IgD-negative memory B cell (primary cell): Measurements from ENCODE around the gene BAX. TPM values are rescaled to one million over a fixed set of nuclear protein-coding genes. Genes with fewer than 3 reads are reported as not detected.
"Not testable (repeated sequence)": the region's sequence is repeated elsewhere in the genome, so short reads cannot be mapped to it uniquely, and the experiment has no call there.

Source experiments
- H3K27ac Mint-ChIP-seq, 3 donors: one replicate each; pipeline ENCODE4 v1.8.0; 2020 to 2022; ENCODE audit warnings: mild to moderate bottlenecking in 3 of 3, mixed read lengths in 3 of 3, moderate library complexity in 1 of 3
- H3K27me3 Mint-ChIP-seq: one replicate; pipeline ENCODE4 v1.8.0; 2021; ENCODE audit warnings: mixed read lengths
- H3K36me3 Mint-ChIP-seq: one replicate; pipeline ENCODE4 v1.8.0; 2020; ENCODE audit warnings: mild to moderate bottlenecking, mixed read lengths
- H3K4me1 Mint-ChIP-seq, 3 donors: one replicate each; pipeline ENCODE4 v1.8.0; 2020 to 2022; ENCODE audit warnings: mixed read lengths in 3 of 3, mild to moderate bottlenecking in 1 of 3
- H3K4me3 Mint-ChIP-seq, 4 donors: one replicate each; pipeline ENCODE4 v1.8.0; 2020 to 2022; ENCODE audit warnings: mild to moderate bottlenecking in 4 of 4, mixed read lengths in 4 of 4, moderate library complexity in 3 of 4
- H3K9me3 Mint-ChIP-seq, 3 donors: one replicate each; pipeline ENCODE4 v1.8.0; 2020 to 2021; ENCODE audit warnings: mixed read lengths in 3 of 3, mild to moderate bottlenecking in 1 of 3
- polyA plus RNA-seq: library from polyadenylated mRNA; unstranded; fragments of 300-500 nt; fragmentation: Illumina TruSeq; gene quantifications from one replicate; pipeline ENCODE4 v1.2.3, GENCODE V29; 2021

BAX gene
- polyA plus RNA-seq: 101 TPM

DNA sequence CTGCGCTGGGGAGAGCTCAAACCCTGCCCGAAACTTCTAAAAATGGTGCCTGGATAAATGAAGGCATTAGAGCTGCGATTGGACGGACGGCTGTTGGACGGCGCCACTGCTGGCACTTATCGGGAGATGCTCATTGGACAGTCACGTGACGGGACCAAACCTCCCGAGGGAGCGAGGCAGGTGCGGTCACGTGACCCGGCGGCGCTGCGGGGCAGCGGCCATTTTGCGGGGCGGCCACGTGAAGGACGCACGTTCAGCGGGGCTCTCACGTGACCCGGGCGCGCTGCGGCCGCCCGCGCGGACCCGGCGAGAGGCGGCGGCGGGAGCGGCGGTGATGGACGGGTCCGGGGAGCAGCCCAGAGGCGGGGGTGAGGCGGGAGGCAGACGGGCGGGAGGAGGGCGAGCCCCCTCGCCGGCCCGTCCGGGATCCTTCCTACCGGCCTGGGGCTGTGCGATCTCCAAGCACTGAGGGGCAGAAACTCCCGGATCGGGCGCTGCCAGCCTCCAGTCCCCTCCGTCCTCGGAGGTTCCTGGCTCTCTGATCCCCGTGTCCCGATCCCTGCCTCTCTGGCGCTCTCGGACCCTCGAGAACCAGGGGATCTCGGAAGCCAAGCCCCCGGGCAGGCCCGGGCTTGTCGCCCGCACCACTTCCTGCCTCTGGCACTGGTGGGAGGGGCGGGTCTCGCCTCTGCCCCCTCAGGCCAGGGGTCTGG lies at the start of gene BAX:
BAX (plus strand) TSS at position 281 of the 713 bp plus-strand sequence; CDS start at position 335, 54 bp downstream.
- H3K27ac Mint-ChIP-seq: peak within 1 kb of the TSS; percentile 11 to 97 (median 83)
- H3K4me3 Mint-ChIP-seq: peak within 1 kb of the TSS; percentile 89 to 97 (median 91)
- H3K27me3 Mint-ChIP-seq: no peaks in the 10 kb centered on the region

GRCh38 chr19:48905664-48906063 lies 49.0 kb upstream of the BAX start:
- H3K27ac Mint-ChIP-seq: no peak overlapping the region
- peaks cover 10% of the 10 kb centered on the region for H3K36me3 Mint-ChIP-seq
- peaks cover 6 to 11% (median 10%) of the 10 kb centered on the region in 3 donors for H3K4me1 Mint-ChIP-seq
- H3K27me3 Mint-ChIP-seq: no peaks in the 10 kb centered on the region
- no peak overlapping the region for H3K4me3 Mint-ChIP-seq
- H3K9me3 Mint-ChIP-seq: no peaks in the 10 kb centered on the region

More for the DNA sequence above, at the start of gene BAX:
- H3K4me1 Mint-ChIP-seq: peaks cover 7 to 22% (median 9%) of the 10 kb centered on the region in 3 donors
- H3K36me3 Mint-ChIP-seq: peaks cover 5% of the 10 kb centered on the region
- no peaks in the 10 kb centered on the region for H3K9me3 Mint-ChIP-seq

GRCh38 chr19:48906324-48906723 lies 48.4 kb upstream of the BAX start:
- Mint-ChIP-seq H3K4me1 (peaks cover under 1 to 5% (median 4%) of the 10 kb centered on the region in 3 donors), H3K27me3 (no peaks in the 10 kb centered on the region), H3K27ac (peak overlapping the region in 1 of 3 donors; percentile 74), H3K9me3 (no peaks in the 10 kb centered on the region), H3K4me3 (no peak overlapping the region), H3K36me3 (peaks cover 9% of the 10 kb centered on the region)

DNA sequence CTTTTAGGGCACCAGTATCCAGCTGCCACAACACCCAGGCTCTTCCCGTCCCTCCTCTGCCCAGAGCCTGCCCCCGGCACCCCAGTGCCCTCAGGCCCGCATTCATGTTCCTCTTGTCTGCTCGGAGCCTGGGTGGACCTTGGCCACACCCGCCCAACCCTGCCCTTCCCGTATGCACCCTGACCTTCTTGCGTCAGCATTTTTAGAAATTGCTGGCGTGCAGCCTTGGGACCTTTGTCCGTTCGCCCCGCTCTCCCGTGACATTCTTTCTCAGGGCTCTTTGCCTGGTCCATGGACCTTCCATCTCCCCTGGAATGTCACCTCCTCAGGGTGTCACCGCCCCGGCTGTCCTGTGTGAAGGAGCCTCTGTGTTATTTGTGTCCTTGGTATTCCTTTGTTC lies 47.0 kb upstream of the BAX start:
- peak overlapping the region in 1 of 4 donors; percentile 54 for H3K4me3 Mint-ChIP-seq
- peaks cover 0 to 2% (median 0%) of the 10 kb centered on the region in 3 donors for H3K4me1 Mint-ChIP-seq
- H3K9me3 Mint-ChIP-seq: no peaks in the 10 kb centered on the region
- peak overlapping the region in 1 of 3 donors; percentile 63 for H3K27ac Mint-ChIP-seq
- peaks cover 9% of the 10 kb centered on the region for H3K36me3 Mint-ChIP-seq
- no peaks in the 10 kb centered on the region for H3K27me3 Mint-ChIP-seq

- not testable (repeated sequence) for H3K27ac Mint-ChIP-seq, H3K4me1 Mint-ChIP-seq, H3K4me3 Mint-ChIP-seq, H3K27me3 Mint-ChIP-seq, H3K9me3 Mint-ChIP-seq
- H3K36me3 Mint-ChIP-seq: peaks cover 15% of the 10 kb centered on the region
Measured at GRCh38 chr19:48909424-48910077, 45.1 kb upstream of the BAX start.

GRCh38 chr19:48910803-48911202 lies 43.9 kb upstream of the BAX start:
- H3K36me3 Mint-ChIP-seq: peaks cover 15% of the 10 kb centered on the region
- no peaks in the 10 kb centered on the region for H3K4me1 Mint-ChIP-seq
- no peaks in the 10 kb centered on the region for H3K27me3 Mint-ChIP-seq
- H3K27ac Mint-ChIP-seq: no peak overlapping the region
- H3K4me3 Mint-ChIP-seq: no peak overlapping the region
- no peaks in the 10 kb centered on the region for H3K9me3 Mint-ChIP-seq

DNA sequence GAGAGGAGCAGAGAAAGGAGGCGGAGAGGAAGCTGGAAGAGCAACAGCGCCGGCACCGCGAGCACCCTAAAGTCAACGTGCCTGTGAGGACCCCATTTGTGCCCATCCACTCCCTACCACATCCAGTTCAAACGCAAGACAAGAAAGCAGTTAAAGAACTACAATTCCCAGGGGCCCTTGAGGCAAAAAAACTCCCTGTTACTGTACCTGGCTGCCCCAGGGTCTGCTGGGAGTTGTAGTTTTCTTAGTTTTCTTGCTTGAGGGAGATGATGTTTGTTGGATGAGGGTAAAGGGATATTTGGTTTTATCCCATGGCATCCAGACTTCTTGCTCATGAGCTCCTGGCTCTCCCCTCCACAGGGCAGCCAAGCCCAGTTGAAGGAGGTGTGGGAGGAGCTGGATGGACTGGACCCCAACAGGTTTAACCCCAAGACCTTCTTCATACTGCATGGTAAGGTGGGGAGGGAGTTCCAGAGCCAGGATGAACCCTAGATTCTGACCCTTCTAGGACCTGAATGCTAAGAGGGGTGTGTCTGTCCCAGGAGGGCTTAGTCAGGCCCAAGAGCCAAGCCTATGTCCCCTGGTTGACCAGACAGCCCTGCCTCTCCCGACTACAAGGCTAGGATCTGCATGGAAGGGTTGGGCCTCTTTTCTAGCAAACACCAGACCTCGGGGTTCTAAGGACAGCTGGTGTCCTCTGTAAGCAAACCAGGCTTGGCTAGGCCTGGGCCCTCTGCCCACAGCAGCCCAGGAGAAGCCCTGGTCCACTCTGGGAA lies 41.4 kb upstream of the BAX start:
- Mint-ChIP-seq H3K4me1 (peaks cover 0 to 6% (median 4%) of the 10 kb centered on the region in 3 donors), H3K27ac (no peak overlapping the region), H3K9me3 (no peaks in the 10 kb centered on the region), H3K36me3 (peaks cover 9% of the 10 kb centered on the region), H3K27me3 (no peaks in the 10 kb centered on the region), H3K4me3 (peak overlapping the region in 1 of 4 donors; percentile 49)

DNA sequence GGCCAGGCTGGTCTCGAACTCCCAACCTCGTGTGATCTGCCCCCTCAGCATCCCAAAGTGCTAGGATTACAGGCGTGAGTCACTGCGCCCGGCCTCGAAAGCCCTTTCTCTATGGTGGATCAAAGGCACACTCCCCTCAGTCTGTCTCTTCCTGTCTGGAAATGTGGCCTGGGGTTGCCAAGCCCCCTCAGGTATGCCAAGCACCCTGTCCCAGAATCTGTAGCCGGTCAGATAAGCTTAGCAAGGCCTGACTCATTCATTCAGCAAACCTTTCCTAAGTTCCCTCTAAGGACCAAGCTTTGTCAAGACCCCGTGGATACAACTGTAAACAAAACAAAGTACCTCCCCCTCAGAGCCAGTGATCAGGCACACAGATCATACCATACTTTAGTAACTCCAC lies 40.5 kb upstream of the BAX start:
- Mint-ChIP-seq H3K27me3 (no peaks in the 10 kb centered on the region), H3K4me1 (peaks cover 0 to 6% (median 4%) of the 10 kb centered on the region in 3 donors), H3K4me3 (no peak overlapping the region), H3K36me3 (peaks cover 11% of the 10 kb centered on the region), H3K9me3 (no peaks in the 10 kb centered on the region), H3K27ac (no peak overlapping the region)

DNA sequence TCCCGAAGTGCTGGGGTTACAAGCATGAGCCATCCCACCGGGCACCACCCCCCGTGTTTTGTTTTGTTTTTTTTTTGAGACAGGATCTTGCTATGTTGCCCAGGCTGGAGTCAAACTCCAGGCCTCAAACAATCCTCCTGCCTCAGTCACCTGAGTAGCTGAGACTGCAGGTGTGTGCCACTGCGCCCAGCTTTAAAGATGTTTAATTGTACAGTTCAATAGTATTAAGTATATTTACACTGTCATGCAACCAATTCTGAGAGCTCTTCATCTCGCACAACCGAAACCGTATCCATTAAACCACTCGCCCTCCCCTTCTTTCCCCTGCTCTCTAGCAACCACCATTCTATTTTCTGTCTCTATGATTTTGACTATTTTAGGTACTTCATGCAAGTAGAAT lies 38.9 kb upstream of the BAX start:
- Mint-ChIP-seq H3K4me1 (peaks cover 0 to 6% (median 4%) of the 10 kb centered on the region in 3 donors), H3K4me3 (no peak overlapping the region), H3K27me3 (no peaks in the 10 kb centered on the region), H3K36me3 (peaks cover 11% of the 10 kb centered on the region), H3K9me3 (no peaks in the 10 kb centered on the region), H3K27ac (no peak overlapping the region)

GRCh38 chr19:48918071-48918470 lies 36.6 kb upstream of the BAX start:
- no peaks in the 10 kb centered on the region for H3K27me3 Mint-ChIP-seq
- H3K27ac Mint-ChIP-seq: peak overlapping the region in 2 of 3 donors; percentile 50 to 63
- peaks cover 4% of the 10 kb centered on the region for H3K36me3 Mint-ChIP-seq
- H3K9me3 Mint-ChIP-seq: no peaks in the 10 kb centered on the region
- peaks cover 0 to 6% (median 5%) of the 10 kb centered on the region in 3 donors for H3K4me1 Mint-ChIP-seq
- H3K4me3 Mint-ChIP-seq: no peak overlapping the region

- no peaks in the 10 kb centered on the region for H3K27me3 Mint-ChIP-seq
- H3K9me3 Mint-ChIP-seq: no peaks in the 10 kb centered on the region
- peak overlapping the region in 1 of 3 donors; percentile 62 for H3K27ac Mint-ChIP-seq
- H3K4me1 Mint-ChIP-seq: peaks cover 0 to 6% (median 6%) of the 10 kb centered on the region in 3 donors
- peaks cover 5% of the 10 kb centered on the region for H3K36me3 Mint-ChIP-seq
- no peak overlapping the region for H3K4me3 Mint-ChIP-seq
Measured at GRCh38 chr19:48918801-48919247, 35.9 kb upstream of the BAX start.

DNA sequence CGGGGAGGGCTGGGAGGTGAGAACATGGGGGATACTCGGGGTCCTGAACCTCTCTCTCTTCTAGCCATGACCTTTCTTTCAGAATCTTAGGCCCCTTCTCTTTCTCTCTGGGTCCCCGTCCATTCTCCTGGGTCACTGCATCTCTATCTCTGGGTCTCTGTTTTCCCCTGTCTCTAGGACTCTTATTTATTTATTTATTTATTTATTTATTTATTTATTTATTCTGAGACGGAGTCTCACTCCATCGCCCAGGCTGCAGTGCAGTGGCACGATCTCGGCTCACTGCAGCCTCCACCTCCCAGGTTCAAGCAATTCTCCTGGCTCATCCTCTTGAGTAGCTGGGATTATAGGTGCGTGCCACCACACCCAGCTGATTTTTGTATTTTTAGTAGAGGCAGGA lies 35.4 kb upstream of the BAX start:
- not testable (repeated sequence) for H3K4me3 Mint-ChIP-seq, H3K9me3 Mint-ChIP-seq, H3K4me1 Mint-ChIP-seq, H3K36me3 Mint-ChIP-seq, H3K27me3 Mint-ChIP-seq
- H3K27ac Mint-ChIP-seq: peak overlapping the region in 1 of 3 donors; percentile 62

GRCh38 chr19:48920949-48921348 lies 33.7 kb upstream of the BAX start:
- no peak overlapping the region for H3K27ac Mint-ChIP-seq
- no peaks in the 10 kb centered on the region for H3K27me3 Mint-ChIP-seq
- no peak overlapping the region for H3K4me3 Mint-ChIP-seq
- H3K9me3 Mint-ChIP-seq: no peaks in the 10 kb centered on the region
- peaks cover 0 to 6% (median 6%) of the 10 kb centered on the region in 3 donors for H3K4me1 Mint-ChIP-seq
- peaks cover 5% of the 10 kb centered on the region for H3K36me3 Mint-ChIP-seq

- Mint-ChIP-seq H3K4me1 (peaks cover 0 to 6% (median 6%) of the 10 kb centered on the region in 3 donors), H3K4me3 (no peak overlapping the region), H3K27ac (no peak overlapping the region), H3K27me3 (no peaks in the 10 kb centered on the region), H3K36me3 (peaks cover 5% of the 10 kb centered on the region), H3K9me3 (no peaks in the 10 kb centered on the region)
Measured at GRCh38 chr19:48921721-48922500, 32.8 kb upstream of the BAX start.
